Measurements from ENCODE around the gene CTRB1. TPM values are rescaled to one million over a fixed set of nuclear protein-coding genes. Genes with fewer than 3 reads are reported as not detected.

CTRB1 gene
- total and polyA plus RNA-seq, 2 of the 8 experiments (the other 6 are each of a cell fraction or from before 2014, with no cell fraction given): not detected

- TF ChIP-seq KDM1A (IDR thresholded peaks at IDR 0.05; ENCODE audit: borderline replicate concordance, low read length) (no peak), EP300 (IDR thresholded peaks at IDR 0.05; ENCODE audit: borderline replicate concordance in 1 of 2, low read depth in 2 of 2, low read length in 2 of 2) (peak in 1 of 2 experiments; percentile 86; a peak in 2 of 3 replicates)
Observed at GRCh38 chr16:75244844-75245758, 26.3 kb downstream of the CTRB1 start (continued).
